HEK293 (cell line): ENCODE results near the gene NAT14.
A peak's percentile ranks its signal among the peaks of the same experiment; 100 is the strongest.

Experiments
- CTCF ChIA-PET: fragments of 350-600 bp; formaldehyde crosslinking; extraction: SDS; loops from one replicate; lab custom pipeline; 2021; ENCODE audit warnings: antibody characterized with exemption; lab: Yijun Ruan, JAX
- POLR2A ChIA-PET: fragments of 300-600 bp; formaldehyde crosslinking; extraction: SDS; loops from one replicate; lab custom pipeline; 2020; ENCODE audit warnings: antibody characterized with exemption, inconsistent platforms; lab: Yijun Ruan, JAX
- H3K27ac ChIP-seq: fragments of 200-500 bp; sonication (Bioruptor generic); 2 replicates; pipeline ENCODE4 v1.5.1; 2014; ENCODE audit warnings: low read depth, low read length, control low read depth, inconsistent platforms; ENCODE audit errors: extremely low read depth
- H3K36me3 ChIP-seq, 2 experiments: fragments of 200-500 bp in 1 of 2; sonication (Bioruptor generic) in 1 of 2; 1 replicate in 1 of 2; 2 replicates in 1 of 2; pipeline ENCODE4 v1.5.1; 2014 to 2017; ENCODE audit warnings: inconsistent platforms in 2 of 2, low read length in 2 of 2; ENCODE audit not compliant: control insufficient read depth in 2 of 2, insufficient read depth in 1 of 2
- H3K4me1 ChIP-seq: fragments of 200-500 bp; sonication (Bioruptor generic); 2 replicates; pipeline ENCODE4 v1.5.1; 2014; ENCODE audit warnings: mild to moderate bottlenecking, low read length, inconsistent platforms; ENCODE audit not compliant: control insufficient read depth, insufficient read depth
- H3K4me3 ChIP-seq: 2 replicates; pipeline ENCODE4 v1.5.1; 2011; ENCODE audit warnings: low read depth, mild to moderate bottlenecking, control low read depth, low read length, moderate library complexity
- H3K9me3 ChIP-seq: fragments of 200-500 bp; sonication (Bioruptor generic); 2 replicates; pipeline ENCODE4 v1.5.1; 2014; ENCODE audit warnings: low read depth, low read length, inconsistent platforms; ENCODE audit not compliant: control insufficient read depth, insufficient read depth
- GLIS1 ChIP-seq: fragments of 450-650 bp; formaldehyde crosslinking; IDR thresholded peaks from 2 replicates; pipeline ENCODE4 v1.5.1; 2016; ENCODE audit warnings: missing biosample characterization, missing genetic modification characterization
- GLIS2 ChIP-seq: fragments of 450-650 bp; formaldehyde crosslinking; IDR thresholded peaks from 2 replicates; pipeline ENCODE4 v1.5.1; 2016; ENCODE audit warnings: missing biosample characterization, missing genetic modification characterization
- HOXC10 ChIP-seq: sonication (generic); formaldehyde crosslinking; IDR thresholded peaks from 2 replicates; pipeline ENCODE4 v1.8.1; 2023; ENCODE audit warnings: mild to moderate bottlenecking, missing genetic modification reagents
- KLF16 ChIP-seq: fragments of 450-650 bp; formaldehyde crosslinking; IDR thresholded peaks from 2 replicates; pipeline ENCODE4 v1.5.1; 2017; ENCODE audit warnings: missing biosample characterization, missing genetic modification characterization
- SCRT1 ChIP-seq: fragments of 450-650 bp; formaldehyde crosslinking; IDR thresholded peaks from 2 replicates; pipeline ENCODE4 v1.5.1; 2016; ENCODE audit warnings: missing biosample characterization, missing genetic modification characterization, borderline replicate concordance
- ZFP3 ChIP-seq: fragments of 450-650 bp; formaldehyde crosslinking; IDR thresholded peaks from 2 replicates; pipeline ENCODE4 v1.5.1; 2016; ENCODE audit warnings: low read depth, missing biosample characterization, missing genetic modification characterization
- ZIC2 ChIP-seq: fragments of 450-650 bp; formaldehyde crosslinking; IDR thresholded peaks from 2 replicates; pipeline ENCODE4 v1.5.1; 2016; ENCODE audit warnings: missing biosample characterization, missing genetic modification characterization
- ZNF132 ChIP-seq: fragments of 450-650 bp; formaldehyde crosslinking; IDR thresholded peaks from 2 replicates; pipeline ENCODE4 v1.5.1; 2017; ENCODE audit warnings: missing biosample characterization, missing genetic modification characterization, borderline replicate concordance
- ZNF302 ChIP-seq: fragments of 450-650 bp; formaldehyde crosslinking; IDR thresholded peaks from 2 replicates; pipeline ENCODE4 v1.5.1; 2016; ENCODE audit warnings: missing biosample characterization, missing genetic modification characterization, low read depth
- ZNF350 ChIP-seq: fragments of 450-650 bp; formaldehyde crosslinking; IDR thresholded peaks from 2 replicates; pipeline ENCODE4 v1.5.0; 2017; ENCODE audit warnings: missing biosample characterization, mild to moderate bottlenecking, missing genetic modification characterization
- ZNF37A ChIP-seq: fragments of 450-650 bp; IDR thresholded peaks from 2 replicates; pipeline ENCODE4 v1.5.1; 2018; ENCODE audit warnings: missing biosample characterization, missing genetic modification characterization
- ZNF561 ChIP-seq: fragments of 450-650 bp; IDR thresholded peaks from 2 replicates; pipeline ENCODE4 v1.5.1; 2018; ENCODE audit warnings: missing biosample characterization, missing genetic modification characterization, borderline replicate concordance
- ZNF701 ChIP-seq: fragments of 450-650 bp; formaldehyde crosslinking; IDR thresholded peaks from 2 replicates; pipeline ENCODE4 v1.5.1; 2016; ENCODE audit warnings: missing biosample characterization, missing genetic modification characterization
- ZNF785 ChIP-seq: fragments of 450-650 bp; formaldehyde crosslinking; IDR thresholded peaks from 2 replicates; pipeline ENCODE4 v1.5.1; 2016; ENCODE audit warnings: missing biosample characterization, missing genetic modification characterization
- TF ChIP-seq, protein P1 (sequence below): fragments of 450-650 bp; formaldehyde crosslinking; IDR thresholded peaks from 2 replicates; pipeline ENCODE4 v1.5.1; 2016; ENCODE audit warnings: missing biosample characterization, missing genetic modification characterization
- TF ChIP-seq, protein P2 (sequence below): fragments of 450-650 bp; formaldehyde crosslinking; IDR thresholded peaks from 2 replicates; pipeline ENCODE4 v1.5.1; 2016; ENCODE audit warnings: missing biosample characterization, missing genetic modification characterization
- TF ChIP-seq, protein P3 (sequence below): fragments of 450-650 bp; formaldehyde crosslinking; IDR thresholded peaks from 2 replicates; pipeline ENCODE4 v1.5.1; 2016; ENCODE audit warnings: missing biosample characterization, missing genetic modification characterization
- TF ChIP-seq, protein P4 (sequence below): fragments of 450-650 bp; formaldehyde crosslinking; IDR thresholded peaks from 2 replicates; pipeline ENCODE4 v1.5.1; 2016; ENCODE audit warnings: missing biosample characterization, missing genetic modification characterization
- TF ChIP-seq, protein P5 (sequence below): fragments of 450-650 bp; formaldehyde crosslinking; IDR thresholded peaks from 2 replicates; pipeline ENCODE4 v1.5.1; 2016; ENCODE audit warnings: missing biosample characterization, missing genetic modification characterization

NAT14 gene

DNA sequence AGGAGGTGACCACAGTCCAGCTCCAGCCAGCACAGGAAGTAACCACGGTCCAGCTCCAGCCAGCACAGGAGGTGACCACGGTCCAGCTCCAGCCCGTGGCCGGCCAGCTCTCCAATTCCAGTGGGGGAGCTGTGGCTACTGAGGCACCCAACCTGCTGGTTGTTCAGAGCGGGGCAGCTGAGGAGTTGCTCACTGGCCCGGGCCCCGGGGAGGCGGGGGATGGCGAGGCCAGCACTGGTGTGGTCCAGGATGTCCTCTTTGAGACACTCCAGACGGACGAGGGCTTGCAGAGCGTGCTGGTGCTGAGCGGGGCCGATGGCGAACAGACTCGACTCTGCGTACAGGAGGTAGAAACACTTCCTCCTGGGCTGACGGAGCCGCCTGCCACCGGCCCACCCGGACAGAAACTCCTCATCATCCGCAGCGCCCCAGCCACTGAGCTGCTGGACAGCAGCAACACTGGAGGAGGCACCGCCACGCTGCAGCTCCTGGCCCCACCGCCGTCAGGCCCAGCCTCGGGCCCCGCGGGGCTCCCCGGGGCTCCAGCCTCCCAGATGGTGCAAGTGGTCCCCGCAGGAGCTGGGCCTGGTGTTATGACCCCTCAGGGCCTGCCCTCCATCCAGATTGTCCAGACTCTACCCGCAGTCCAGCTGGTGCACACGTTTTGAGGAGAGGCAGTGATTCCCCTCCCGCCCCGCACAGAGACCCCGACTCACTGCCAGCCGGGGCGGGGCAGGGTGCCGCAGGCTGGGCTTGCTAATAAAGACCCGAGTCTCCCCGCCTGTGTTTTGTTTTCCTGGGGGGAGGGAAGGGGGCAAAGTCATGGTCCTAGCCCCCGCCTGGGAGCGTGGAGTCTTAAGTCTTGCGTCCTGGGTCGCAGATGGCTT is 1.0 kb upstream of the NAT14 start:
- H3K4me1 ChIP-seq = peaks cover 23% of the 10 kb centered on the region
- CTCF ChIA-PET = interaction anchor here (0.6 to 4.3 kb wide), 4 partner anchors 16 to 149 kb away, joined by 3 to 42 read pairs (median 10); no protein-coding TSS in a partner anchor
- TF ChIP-seq, protein P1, sequence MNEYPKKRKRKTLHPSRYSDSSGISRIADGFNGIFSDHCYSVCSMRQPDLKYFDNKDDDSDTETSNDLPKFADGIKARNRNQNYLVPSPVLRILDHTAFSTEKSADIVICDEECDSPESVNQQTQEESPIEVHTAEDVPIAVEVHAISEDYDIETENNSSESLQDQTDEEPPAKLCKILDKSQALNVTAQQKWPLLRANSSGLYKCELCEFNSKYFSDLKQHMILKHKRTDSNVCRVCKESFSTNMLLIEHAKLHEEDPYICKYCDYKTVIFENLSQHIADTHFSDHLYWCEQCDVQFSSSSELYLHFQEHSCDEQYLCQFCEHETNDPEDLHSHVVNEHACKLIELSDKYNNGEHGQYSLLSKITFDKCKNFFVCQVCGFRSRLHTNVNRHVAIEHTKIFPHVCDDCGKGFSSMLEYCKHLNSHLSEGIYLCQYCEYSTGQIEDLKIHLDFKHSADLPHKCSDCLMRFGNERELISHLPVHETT (tag by site-specific recombination) = no peak
- TF ChIP-seq, protein P2, sequence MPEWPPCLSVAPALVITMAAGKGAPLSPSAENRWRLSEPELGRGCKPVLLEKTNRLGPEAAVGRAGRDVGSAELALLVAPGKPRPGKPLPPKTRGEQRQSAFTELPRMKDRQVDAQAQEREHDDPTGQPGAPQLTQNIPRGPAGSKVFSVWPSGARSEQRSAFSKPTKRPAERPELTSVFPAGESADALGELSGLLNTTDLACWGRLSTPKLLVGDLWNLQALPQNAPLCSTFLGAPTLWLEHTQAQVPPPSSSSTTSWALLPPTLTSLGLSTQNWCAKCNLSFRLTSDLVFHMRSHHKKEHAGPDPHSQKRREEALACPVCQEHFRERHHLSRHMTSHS = no peak
- TF ChIP-seq ZNF350 (tag by site-specific recombination) = no peak
- TF ChIP-seq ZNF785 = no peak
- no peak for TF ChIP-seq ZNF132 (tag by site-specific recombination)
- no peak for TF ChIP-seq SCRT1 (tag by site-specific recombination)
- no peak for TF ChIP-seq ZNF37A (tag by site-specific recombination)
- peak; percentile 61; the same call in 1 of the 2 replicates for TF ChIP-seq ZFP3 (tag by site-specific recombination)
- TF ChIP-seq HOXC10 (CRISPR knock-in tag) = no peak
- TF ChIP-seq, protein P3, sequence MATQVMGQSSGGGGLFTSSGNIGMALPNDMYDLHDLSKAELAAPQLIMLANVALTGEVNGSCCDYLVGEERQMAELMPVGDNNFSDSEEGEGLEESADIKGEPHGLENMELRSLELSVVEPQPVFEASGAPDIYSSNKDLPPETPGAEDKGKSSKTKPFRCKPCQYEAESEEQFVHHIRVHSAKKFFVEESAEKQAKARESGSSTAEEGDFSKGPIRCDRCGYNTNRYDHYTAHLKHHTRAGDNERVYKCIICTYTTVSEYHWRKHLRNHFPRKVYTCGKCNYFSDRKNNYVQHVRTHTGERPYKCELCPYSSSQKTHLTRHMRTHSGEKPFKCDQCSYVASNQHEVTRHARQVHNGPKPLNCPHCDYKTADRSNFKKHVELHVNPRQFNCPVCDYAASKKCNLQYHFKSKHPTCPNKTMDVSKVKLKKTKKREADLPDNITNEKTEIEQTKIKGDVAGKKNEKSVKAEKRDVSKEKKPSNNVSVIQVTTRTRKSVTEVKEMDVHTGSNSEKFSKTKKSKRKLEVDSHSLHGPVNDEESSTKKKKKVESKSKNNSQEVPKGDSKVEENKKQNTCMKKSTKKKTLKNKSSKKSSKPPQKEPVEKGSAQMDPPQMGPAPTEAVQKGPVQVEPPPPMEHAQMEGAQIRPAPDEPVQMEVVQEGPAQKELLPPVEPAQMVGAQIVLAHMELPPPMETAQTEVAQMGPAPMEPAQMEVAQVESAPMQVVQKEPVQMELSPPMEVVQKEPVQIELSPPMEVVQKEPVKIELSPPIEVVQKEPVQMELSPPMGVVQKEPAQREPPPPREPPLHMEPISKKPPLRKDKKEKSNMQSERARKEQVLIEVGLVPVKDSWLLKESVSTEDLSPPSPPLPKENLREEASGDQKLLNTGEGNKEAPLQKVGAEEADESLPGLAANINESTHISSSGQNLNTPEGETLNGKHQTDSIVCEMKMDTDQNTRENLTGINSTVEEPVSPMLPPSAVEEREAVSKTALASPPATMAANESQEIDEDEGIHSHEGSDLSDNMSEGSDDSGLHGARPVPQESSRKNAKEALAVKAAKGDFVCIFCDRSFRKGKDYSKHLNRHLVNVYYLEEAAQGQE (tag by site-specific recombination) = peak; percentile 84
- TF ChIP-seq KLF16 (tag by site-specific recombination) = no peak
- TF ChIP-seq, all 188 proteins: peak for 2
- no peak overlapping the region; the same call in 1 of the 2 replicates for H3K27ac ChIP-seq
- peaks cover 0 to 9% of the 10 kb centered on the region in 2 experiments; a peak in 1 of 3 replicates for H3K36me3 ChIP-seq
- POLR2A ChIA-PET = interaction anchor here (1.0 to 3.5 kb wide), 8 partner anchors 8 to 343 kb away, joined by 4 to 44 read pairs (median 7); partner anchors contain the start of genes FIZ1, ISOC2, UBE2S and ZNF628
- no peak overlapping the region for H3K4me3 ChIP-seq
- H3K9me3 ChIP-seq = no peaks in the 10 kb centered on the region

DNA sequence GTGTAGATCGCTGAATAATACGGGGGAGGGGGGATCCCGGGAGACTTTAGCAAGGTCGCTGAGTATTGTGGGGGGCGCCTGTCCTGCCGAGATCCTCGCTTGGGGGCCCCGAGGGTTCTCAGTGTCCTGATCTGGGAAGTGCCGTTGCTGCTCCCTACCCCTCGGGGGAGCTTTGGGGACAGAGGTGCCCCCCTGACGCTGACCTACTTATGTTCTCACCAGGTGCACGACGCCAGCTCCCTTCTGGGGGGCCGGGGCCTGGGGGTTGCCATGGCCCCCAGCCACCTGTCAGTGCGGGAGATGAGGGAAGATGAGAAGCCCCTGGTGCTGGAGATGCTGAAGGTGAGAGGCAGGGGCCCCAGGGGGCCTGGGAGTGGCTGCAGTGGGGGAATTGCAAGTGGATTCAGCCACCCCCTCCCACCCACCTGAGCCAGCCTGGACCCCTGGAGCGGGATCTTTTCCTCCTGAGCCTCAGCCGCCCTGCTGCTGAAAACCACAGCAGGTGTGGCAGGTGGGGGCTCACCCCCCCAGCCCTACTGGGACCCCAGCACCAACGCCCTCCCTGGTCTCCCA is 537 bp downstream of the NAT14 start:
- H3K36me3 ChIP-seq = peaks cover 0 to 9% of the 10 kb centered on the region in 2 experiments; a peak in 1 of 3 replicates
- peak overlapping the region; percentile 91 for H3K4me3 ChIP-seq
- POLR2A ChIA-PET = interaction anchor here (0.7 to 3.5 kb wide), 14 partner anchors 9 to 368 kb away, joined by 3 to 44 read pairs (median 4); partner anchors contain the start of genes FIZ1, ISOC2, KMT5C and PPP1R12C
- CTCF ChIA-PET = interaction anchor here (0.7 to 4.3 kb wide), 7 partner anchors 9 to 345 kb away, joined by 3 to 42 read pairs (median 3); partner anchors contain the start of gene ZNF628
- H3K4me1 ChIP-seq = peaks cover 23% of the 10 kb centered on the region
- H3K27ac ChIP-seq = peak overlapping the region; percentile 59; the same call in 1 of the 2 replicates
- no peaks in the 10 kb centered on the region for H3K9me3 ChIP-seq
- TF ChIP-seq, protein P4, sequence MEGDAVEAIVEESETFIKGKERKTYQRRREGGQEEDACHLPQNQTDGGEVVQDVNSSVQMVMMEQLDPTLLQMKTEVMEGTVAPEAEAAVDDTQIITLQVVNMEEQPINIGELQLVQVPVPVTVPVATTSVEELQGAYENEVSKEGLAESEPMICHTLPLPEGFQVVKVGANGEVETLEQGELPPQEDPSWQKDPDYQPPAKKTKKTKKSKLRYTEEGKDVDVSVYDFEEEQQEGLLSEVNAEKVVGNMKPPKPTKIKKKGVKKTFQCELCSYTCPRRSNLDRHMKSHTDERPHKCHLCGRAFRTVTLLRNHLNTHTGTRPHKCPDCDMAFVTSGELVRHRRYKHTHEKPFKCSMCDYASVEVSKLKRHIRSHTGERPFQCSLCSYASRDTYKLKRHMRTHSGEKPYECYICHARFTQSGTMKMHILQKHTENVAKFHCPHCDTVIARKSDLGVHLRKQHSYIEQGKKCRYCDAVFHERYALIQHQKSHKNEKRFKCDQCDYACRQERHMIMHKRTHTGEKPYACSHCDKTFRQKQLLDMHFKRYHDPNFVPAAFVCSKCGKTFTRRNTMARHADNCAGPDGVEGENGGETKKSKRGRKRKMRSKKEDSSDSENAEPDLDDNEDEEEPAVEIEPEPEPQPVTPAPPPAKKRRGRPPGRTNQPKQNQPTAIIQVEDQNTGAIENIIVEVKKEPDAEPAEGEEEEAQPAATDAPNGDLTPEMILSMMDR (tag by site-specific recombination) = peak; percentile 62
- TF ChIP-seq, protein P5, sequence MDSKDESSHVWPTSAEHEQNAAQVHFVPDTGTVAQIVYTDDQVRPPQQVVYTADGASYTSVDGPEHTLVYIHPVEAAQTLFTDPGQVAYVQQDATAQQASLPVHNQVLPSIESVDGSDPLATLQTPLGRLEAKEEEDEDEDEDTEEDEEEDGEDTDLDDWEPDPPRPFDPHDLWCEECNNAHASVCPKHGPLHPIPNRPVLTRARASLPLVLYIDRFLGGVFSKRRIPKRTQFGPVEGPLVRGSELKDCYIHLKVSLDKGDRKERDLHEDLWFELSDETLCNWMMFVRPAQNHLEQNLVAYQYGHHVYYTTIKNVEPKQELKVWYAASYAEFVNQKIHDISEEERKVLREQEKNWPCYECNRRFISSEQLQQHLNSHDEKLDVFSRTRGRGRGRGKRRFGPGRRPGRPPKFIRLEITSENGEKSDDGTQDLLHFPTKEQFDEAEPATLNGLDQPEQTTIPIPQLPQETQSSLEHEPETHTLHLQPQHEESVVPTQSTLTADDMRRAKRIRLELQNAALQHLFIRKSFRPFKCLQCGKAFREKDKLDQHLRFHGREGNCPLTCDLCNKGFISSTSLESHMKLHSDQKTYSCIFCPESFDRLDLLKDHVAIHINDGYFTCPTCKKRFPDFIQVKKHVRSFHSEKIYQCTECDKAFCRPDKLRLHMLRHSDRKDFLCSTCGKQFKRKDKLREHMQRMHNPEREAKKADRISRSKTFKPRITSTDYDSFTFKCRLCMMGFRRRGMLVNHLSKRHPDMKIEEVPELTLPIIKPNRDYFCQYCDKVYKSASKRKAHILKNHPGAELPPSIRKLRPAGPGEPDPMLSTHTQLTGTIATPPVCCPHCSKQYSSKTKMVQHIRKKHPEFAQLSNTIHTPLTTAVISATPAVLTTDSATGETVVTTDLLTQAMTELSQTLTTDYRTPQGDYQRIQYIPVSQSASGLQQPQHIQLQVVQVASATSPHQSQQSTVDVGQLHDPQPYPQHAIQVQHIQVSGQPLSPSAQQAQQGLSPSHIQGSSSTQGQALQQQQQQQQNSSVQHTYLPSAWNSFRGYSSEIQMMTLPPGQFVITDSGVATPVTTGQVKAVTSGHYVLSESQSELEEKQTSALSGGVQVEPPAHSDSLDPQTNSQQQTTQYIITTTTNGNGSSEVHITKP = peak; percentile 96
- TF ChIP-seq GLIS1 (peak; percentile 98), ZIC2 (tag by site-specific recombination) (peak; percentile 65), ZNF701 (tag by site-specific recombination) (no peak), ZNF302 (no peak), GLIS2 (tag by site-specific recombination) (peak; percentile 66), ZNF561 (no peak)
